ENCODE data around the gene PARD3.

The PARD3 gene

GRCh38 chr10:34590793-34591192 is 224.3 kb downstream of the PARD3 start:
- DNase-seq (ENCODE audit: low read depth, low spot score), result no peak
- POLR2A ChIA-PET, result interaction anchor here (0.9 kb wide), 1 partner anchor 16 kb away, joined by 3 read pairs; no protein-coding TSS in a partner anchor
- TF ChIP-seq, protein P1, sequence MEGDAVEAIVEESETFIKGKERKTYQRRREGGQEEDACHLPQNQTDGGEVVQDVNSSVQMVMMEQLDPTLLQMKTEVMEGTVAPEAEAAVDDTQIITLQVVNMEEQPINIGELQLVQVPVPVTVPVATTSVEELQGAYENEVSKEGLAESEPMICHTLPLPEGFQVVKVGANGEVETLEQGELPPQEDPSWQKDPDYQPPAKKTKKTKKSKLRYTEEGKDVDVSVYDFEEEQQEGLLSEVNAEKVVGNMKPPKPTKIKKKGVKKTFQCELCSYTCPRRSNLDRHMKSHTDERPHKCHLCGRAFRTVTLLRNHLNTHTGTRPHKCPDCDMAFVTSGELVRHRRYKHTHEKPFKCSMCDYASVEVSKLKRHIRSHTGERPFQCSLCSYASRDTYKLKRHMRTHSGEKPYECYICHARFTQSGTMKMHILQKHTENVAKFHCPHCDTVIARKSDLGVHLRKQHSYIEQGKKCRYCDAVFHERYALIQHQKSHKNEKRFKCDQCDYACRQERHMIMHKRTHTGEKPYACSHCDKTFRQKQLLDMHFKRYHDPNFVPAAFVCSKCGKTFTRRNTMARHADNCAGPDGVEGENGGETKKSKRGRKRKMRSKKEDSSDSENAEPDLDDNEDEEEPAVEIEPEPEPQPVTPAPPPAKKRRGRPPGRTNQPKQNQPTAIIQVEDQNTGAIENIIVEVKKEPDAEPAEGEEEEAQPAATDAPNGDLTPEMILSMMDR (IDR thresholded peaks at IDR 0.05; ENCODE audit: insufficient read depth, low read length, missing control alignments), result no peak
- CTCF ChIA-PET, result interaction anchor here (1.0 kb wide), 2 partner anchors 10 to 47 kb away, joined by 3 read pairs; no protein-coding TSS in a partner anchor
- H3K4me3 ChIP-seq (ENCODE audit: low read depth, low read length), result no peak overlapping the region

GRCh38 chr10:34589275-34589674 is 225.8 kb downstream of the PARD3 start:
- TF ChIP-seq, protein P1 (IDR thresholded peaks at IDR 0.05; ENCODE audit: insufficient read depth, low read length, missing control alignments), result no peak
- DNase-seq (ENCODE audit: low read depth, low spot score), result no peak
- H3K4me3 ChIP-seq (ENCODE audit: low read depth, low read length), result no peak overlapping the region
- ChIA-PET POLR2A (no interaction called here), CTCF (interaction anchor here (1.4 to 1.8 kb wide), 2 partner anchors 9 to 48 kb away, joined by 4 read pairs; no protein-coding TSS in a partner anchor)

GRCh38 chr10:34587680-34588019 is 227.4 kb downstream of the PARD3 start:
- TF ChIP-seq, protein P1 (IDR thresholded peaks at IDR 0.05; ENCODE audit: insufficient read depth, low read length, missing control alignments), result no peak
- POLR2A ChIA-PET, result no interaction called here
- no peak for DNase-seq (ENCODE audit: low read depth, low spot score)
- H3K4me3 ChIP-seq (ENCODE audit: low read depth, low read length), result no peak overlapping the region
- CTCF ChIA-PET, result interaction anchor here (1.8 kb wide), 1 partner anchor 50 kb away, joined by 4 read pairs; no protein-coding TSS in a partner anchor

DNA sequence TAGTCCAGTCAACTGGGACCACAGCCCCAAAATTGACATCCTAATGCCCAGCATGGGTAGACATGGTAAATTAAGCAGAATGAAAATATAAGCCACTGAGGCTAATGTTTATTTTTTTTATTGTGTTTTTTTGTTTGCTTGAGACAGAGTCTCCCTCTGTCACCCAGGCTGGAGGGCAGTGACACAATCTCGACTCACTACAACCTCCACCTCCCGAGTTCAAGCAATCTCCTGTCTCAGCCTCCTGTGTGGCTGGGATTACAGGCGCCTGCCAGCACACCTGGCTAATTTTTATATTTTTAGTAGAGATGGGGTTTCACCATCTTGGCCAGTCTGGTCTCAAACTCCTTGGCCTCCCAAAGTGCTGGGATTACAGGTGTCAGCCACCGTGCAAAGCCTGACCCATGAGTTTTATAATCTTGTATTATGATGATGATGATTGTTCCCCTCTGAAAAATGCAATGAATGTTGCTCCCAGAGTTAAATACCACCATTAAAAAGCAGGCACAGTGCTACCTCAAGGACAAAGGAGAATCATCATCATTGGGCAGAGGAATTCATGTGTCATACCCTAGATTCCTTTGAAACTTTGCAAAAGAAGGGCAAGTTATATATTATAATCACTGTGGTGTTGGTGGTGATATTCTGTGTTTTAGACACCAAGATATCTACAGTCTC is 228.0 kb downstream of the PARD3 start:
- POLR2A ChIA-PET, result no interaction called here
- TF ChIP-seq, protein P1 (IDR thresholded peaks at IDR 0.05; ENCODE audit: insufficient read depth, low read length, missing control alignments), result no peak
- no peak for DNase-seq (ENCODE audit: low read depth, low spot score)
- CTCF ChIA-PET, result no interaction called here
- H3K4me3 ChIP-seq (ENCODE audit: low read depth, low read length), result no peak overlapping the region

- TF ChIP-seq, protein P1 (IDR thresholded peaks at IDR 0.05; ENCODE audit: insufficient read depth, low read length, missing control alignments), result no peak
- no peak for DNase-seq (ENCODE audit: low read depth, low spot score)
- ChIA-PET CTCF (interaction anchor here (1.0 kb wide), 2 partner anchors 16 to 52 kb away, joined by 3 read pairs; no protein-coding TSS in a partner anchor), POLR2A (no interaction called here)
- H3K4me3 ChIP-seq (ENCODE audit: low read depth, low read length), result no peak overlapping the region
Measured at GRCh38 chr10:34585422-34586112, 229.5 kb downstream of the PARD3 start.

DNA sequence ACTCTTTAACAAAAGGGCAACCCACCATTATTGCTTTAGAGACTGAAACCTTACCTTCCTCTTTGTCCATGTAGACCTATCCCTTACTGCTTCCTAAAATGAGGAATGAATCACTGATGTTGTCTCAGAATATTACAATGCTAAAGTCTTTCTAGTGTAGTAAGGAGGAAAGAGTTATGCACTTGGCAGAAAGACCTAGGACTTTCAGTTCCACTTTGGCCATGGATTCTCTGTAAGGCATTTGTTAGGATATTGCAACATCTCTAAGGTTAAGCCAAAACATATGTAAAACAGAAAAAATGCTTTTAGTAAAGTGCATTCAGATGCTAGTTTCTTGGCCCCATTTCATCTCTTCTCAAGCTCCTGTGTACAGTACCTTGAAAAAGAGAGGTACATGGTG is 230.9 kb downstream of the PARD3 start:
- ChIA-PET POLR2A (no interaction called here), CTCF (interaction anchor here (1.0 kb wide), 1 partner anchor 54 kb away, joined by 4 read pairs; no protein-coding TSS in a partner anchor)
- DNase-seq (ENCODE audit: low read depth, low spot score), result peak; percentile 74
- TF ChIP-seq, protein P1 (IDR thresholded peaks at IDR 0.05; ENCODE audit: insufficient read depth, low read length, missing control alignments), result no peak
- no peak overlapping the region for H3K4me3 ChIP-seq (ENCODE audit: low read depth, low read length)

Measured in AG04449 (cell line).